Esophagus muscularis mucosa (tissue), 4 donors: ENCODE results near the gene UBE2M. TPM values are rescaled to one million over a fixed set of nuclear protein-coding genes. Genes with fewer than 3 reads are reported as not detected.

Source experiments
- DNase-seq: peaks from one replicate; pipeline ENCODE4 v3.0.0-alpha.2; 2017; ENCODE audit errors: extremely low spot score
- H3K27ac ChIP-seq, 4 donors: fragments of 200-600 bp; sonication (generic); replicated peaks in 1 of 4; 1 replicate in 3 of 4; 2 replicates in 1 of 4; pipeline ENCODE4 v1.5.1; 2016 to 2019; ENCODE audit warnings: mild to moderate bottlenecking in 1 of 4
- H3K27me3 ChIP-seq, 4 donors: fragments of 200-600 bp; sonication (generic); one replicate each; pipeline versions ENCODE4 v1.5.1 to v1.6.0; 2016 to 2019
- H3K36me3 ChIP-seq, 4 donors: fragments of 200-600 bp; sonication (generic); one replicate each; pipeline ENCODE4 v1.5.1; 2016 to 2019
- H3K4me1 ChIP-seq, 4 donors: fragments of 200-600 bp; sonication (generic); one replicate each; pipeline ENCODE4 v1.5.1; 2016 to 2019
- H3K4me3 ChIP-seq, 4 donors: fragments of 200-600 bp; sonication (generic); 1 replicate in 2 of 4; 2 replicates in 2 of 4; pipeline ENCODE4 v1.5.1; 2016 to 2019; ENCODE audit warnings: mild to moderate bottlenecking in 4 of 4, moderate library complexity in 1 of 4
- H3K9me3 ChIP-seq, 4 donors: fragments of 200-600 bp; sonication (generic); 1 replicate in 3 of 4; 2 replicates in 1 of 4; pipeline ENCODE4 v1.5.1; 2016 to 2019
- EP300 ChIP-seq: sonication (generic); formaldehyde crosslinking; IDR thresholded peaks from one replicate; pipeline ENCODE4 v1.6.1; 2017; ENCODE audit warnings: antibody characterized with exemption
- POLR2A ChIP-seq: fragments of 450-650 bp; IDR thresholded peaks from one replicate; pipeline ENCODE4 v1.6.1; 2017; ENCODE audit warnings: antibody characterized with exemption, moderate library complexity, mild to moderate bottlenecking, low read depth
- POLR2AphosphoS5 ChIP-seq, 2 donors: sonication (generic); formaldehyde crosslinking; IDR thresholded peaks; one replicate each; pipeline ENCODE4 v1.6.1; 2017; ENCODE audit warnings: antibody characterized with exemption in 2 of 2
- WGBS: methylation state at CpG from one replicate; pipeline ENCODE4 v1.1.5; 2018; 5-methylcytosine and 5-hydroxymethylcytosine counted together
- intact Hi-C: fragments of 100-400 bp; cut with DNase I; formaldehyde crosslinking; loops from one replicate; pipeline ENCODE4 v1.15.1; 2023
- total RNA-seq, 4 donors: library from RNA; depleted of rRNA; stranded (reverse); fragments of >200 nt; gene quantifications; one replicate each; pipeline versions ENCODE4 v1.1.0 to v1.2.1, GENCODE V29; 2016
- TF ChIP-seq, protein P1 (sequence below), 3 experiments: fragments of 200-600 bp in 2 of 3; fragments of 450-650 bp in 1 of 3; sonication (generic) in 2 of 3; IDR thresholded peaks; one replicate each; pipeline ENCODE4 v1.5.1; 2017 to 2019; ENCODE audit warnings: antibody characterized with exemption in 3 of 3, mild to moderate bottlenecking in 2 of 3, moderate library complexity in 1 of 3

The UBE2M gene
- total RNA-seq, 4 donors from 2014 or later: 36.1 to 54.9 (median 45.8) TPM

GRCh38 chr19:58516246-58516836 lies 42.1 kb downstream of the UBE2M start:
- 92% methylated on average over 15 of the region's 25 CpGs for WGBS
- DNase-seq: no peak

DNA sequence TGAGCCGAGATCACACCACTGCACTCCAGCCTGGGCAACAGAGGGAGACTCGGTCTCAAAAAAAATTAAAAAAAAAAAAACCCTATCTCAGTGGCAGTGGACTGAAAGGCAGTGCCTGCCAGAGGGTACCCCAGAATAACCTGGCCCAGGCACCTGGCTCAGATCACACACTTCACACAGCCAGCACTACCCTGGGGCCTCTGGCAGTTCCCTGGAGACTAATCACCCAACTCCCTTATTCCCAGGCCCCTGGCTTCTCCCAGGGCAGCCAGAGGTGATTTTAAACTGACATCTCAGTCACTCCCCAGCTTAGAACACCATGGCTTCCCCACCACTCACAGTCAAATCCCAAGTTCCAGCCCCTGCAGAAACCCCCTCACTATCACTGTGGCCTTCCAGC lies 43.2 kb downstream of the UBE2M start:
- no peak for DNase-seq
- intact Hi-C loops: no loop called here
- TF ChIP-seq POLR2A (no peak), EP300 (no peak), POLR2AphosphoS5 (IDR thresholded peaks at IDR 0.05) (no peak)
- TF ChIP-seq, protein P1, sequence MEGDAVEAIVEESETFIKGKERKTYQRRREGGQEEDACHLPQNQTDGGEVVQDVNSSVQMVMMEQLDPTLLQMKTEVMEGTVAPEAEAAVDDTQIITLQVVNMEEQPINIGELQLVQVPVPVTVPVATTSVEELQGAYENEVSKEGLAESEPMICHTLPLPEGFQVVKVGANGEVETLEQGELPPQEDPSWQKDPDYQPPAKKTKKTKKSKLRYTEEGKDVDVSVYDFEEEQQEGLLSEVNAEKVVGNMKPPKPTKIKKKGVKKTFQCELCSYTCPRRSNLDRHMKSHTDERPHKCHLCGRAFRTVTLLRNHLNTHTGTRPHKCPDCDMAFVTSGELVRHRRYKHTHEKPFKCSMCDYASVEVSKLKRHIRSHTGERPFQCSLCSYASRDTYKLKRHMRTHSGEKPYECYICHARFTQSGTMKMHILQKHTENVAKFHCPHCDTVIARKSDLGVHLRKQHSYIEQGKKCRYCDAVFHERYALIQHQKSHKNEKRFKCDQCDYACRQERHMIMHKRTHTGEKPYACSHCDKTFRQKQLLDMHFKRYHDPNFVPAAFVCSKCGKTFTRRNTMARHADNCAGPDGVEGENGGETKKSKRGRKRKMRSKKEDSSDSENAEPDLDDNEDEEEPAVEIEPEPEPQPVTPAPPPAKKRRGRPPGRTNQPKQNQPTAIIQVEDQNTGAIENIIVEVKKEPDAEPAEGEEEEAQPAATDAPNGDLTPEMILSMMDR (IDR thresholded peaks at IDR 0.05): no peak

More at GRCh38 chr19:58516246-58516836, 42.1 kb downstream of the UBE2M start:
- peaks cover 15 to 36% (median 29%) of the 10 kb centered on the region in 4 donors for H3K36me3 ChIP-seq
- H3K27ac ChIP-seq: peak overlapping the region in 1 of 4 donors; percentile 27
- intact Hi-C loops: no loop called here
- TF ChIP-seq EP300: no peak
- TF ChIP-seq POLR2A: no peak
- TF ChIP-seq, protein P1 (IDR thresholded peaks at IDR 0.05): no peak
- no peak for TF ChIP-seq POLR2AphosphoS5 (IDR thresholded peaks at IDR 0.05)
- H3K27me3 ChIP-seq: no peaks in the 10 kb centered on the region
- no peak overlapping the region for H3K4me3 ChIP-seq
- H3K4me1 ChIP-seq: peaks cover 51 to 71% (median 69%) of the 10 kb centered on the region in 4 donors
- H3K9me3 ChIP-seq: no peaks in the 10 kb centered on the region

GRCh38 chr19:58514564-58515022 lies 43.8 kb downstream of the UBE2M start:
- no peak for DNase-seq
- Histone ChIP-seq H3K27ac (peak overlapping the region; percentile 69 to 79 (median 75)), H3K9me3 (no peaks in the 10 kb centered on the region), H3K36me3 (peaks cover 15 to 36% (median 29%) of the 10 kb centered on the region in 4 donors), H3K27me3 (no peaks in the 10 kb centered on the region), H3K4me3 (peak overlapping the region; percentile 45 to 63 (median 50)), H3K4me1 (peaks cover 44 to 61% (median 59%) of the 10 kb centered on the region in 4 donors)
- TF ChIP-seq EP300: no peak
- TF ChIP-seq POLR2A: no peak
- TF ChIP-seq, protein P1 (IDR thresholded peaks at IDR 0.05): no peak
- TF ChIP-seq POLR2AphosphoS5 (IDR thresholded peaks at IDR 0.05): no peak
- intact Hi-C loops: no loop called here
- 50% methylated on average over 2 of the region's 3 CpGs for WGBS

More for the DNA sequence above, 43.2 kb downstream of the UBE2M start:
- H3K4me1 ChIP-seq: peaks cover 46 to 65% (median 62%) of the 10 kb centered on the region in 4 donors
- peaks cover 15 to 36% (median 29%) of the 10 kb centered on the region in 4 donors for H3K36me3 ChIP-seq
- H3K9me3 ChIP-seq: no peaks in the 10 kb centered on the region
- peak overlapping the region in 3 of 4 donors; percentile 23 to 76 (median 69) for H3K27ac ChIP-seq
- H3K27me3 ChIP-seq: no peaks in the 10 kb centered on the region
- no peak overlapping the region for H3K4me3 ChIP-seq
- WGBS: 100% methylated on average over 2 of the region's 2 CpGs

DNA sequence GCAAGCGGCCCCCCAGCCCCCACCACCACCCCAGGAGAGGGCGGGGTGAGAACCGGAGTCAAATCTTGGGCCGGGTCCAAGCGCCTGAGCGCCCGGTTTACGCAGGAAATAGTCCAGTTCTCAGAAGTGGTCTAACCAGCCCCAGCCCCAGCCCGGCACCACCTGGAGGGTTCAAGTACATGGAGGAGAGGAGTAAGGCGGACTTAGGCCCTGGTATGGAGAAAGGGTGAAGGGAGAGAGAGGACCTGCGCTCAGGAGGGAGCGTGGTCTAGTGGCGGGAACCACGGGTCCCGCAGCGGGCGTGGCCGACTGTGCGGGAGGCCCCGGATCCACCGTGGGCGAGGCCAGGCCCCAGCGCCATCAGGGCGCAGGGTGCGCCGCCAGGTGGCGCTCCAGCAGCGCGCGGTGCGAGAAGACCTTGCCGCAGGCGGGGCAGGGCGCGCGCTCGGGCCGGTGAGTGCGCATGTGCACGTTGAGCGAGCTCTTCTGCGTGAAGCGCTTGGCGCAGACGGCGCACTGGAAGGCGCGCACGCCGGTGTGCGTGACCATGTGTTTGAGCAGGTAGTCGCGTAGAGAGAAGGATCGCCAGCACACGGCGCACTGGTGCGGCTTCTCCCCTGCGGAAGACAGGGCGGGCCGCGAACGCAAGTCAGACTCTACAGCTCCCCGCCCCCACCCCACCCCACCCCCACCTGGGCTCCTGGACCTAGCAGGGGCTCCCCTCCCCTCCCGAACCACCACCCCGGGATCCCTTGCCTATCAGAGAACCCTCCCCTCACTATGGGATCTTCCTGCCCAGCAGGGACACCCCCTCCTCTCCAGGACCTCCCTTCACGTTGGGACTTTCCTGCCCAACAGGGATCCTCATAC lies 44.5 kb downstream of the UBE2M start:
- intact Hi-C loops: no loop called here
- Histone ChIP-seq H3K27me3 (no peaks in the 10 kb centered on the region), H3K27ac (peak overlapping the region; percentile 69 to 79 (median 75)), H3K9me3 (no peaks in the 10 kb centered on the region), H3K36me3 (peaks cover 15 to 36% (median 29%) of the 10 kb centered on the region in 4 donors), H3K4me3 (peak overlapping the region; percentile 45 to 63 (median 50)), H3K4me1 (peaks cover 44 to 59% (median 57%) of the 10 kb centered on the region in 4 donors)
- DNase-seq: no peak
- TF ChIP-seq, protein P1 (IDR thresholded peaks at IDR 0.05): peak in 2 of 3 experiments; percentile 95 to 96
- TF ChIP-seq POLR2AphosphoS5 (IDR thresholded peaks at IDR 0.05) (peak; percentile 69 to 90), EP300 (no peak)
- 27% methylated on average over 31 of the region's 66 CpGs for WGBS
